B cell (primary cell): ENCODE results near the gene BLOC1S3. TPM values are rescaled to one million over a fixed set of nuclear protein-coding genes. Genes with fewer than 3 reads are reported as not detected.

Experiments
- ATAC-seq: fragments of 200-7000 bp; cut with Tn5 transposase; one replicate; pipeline ENCODE4 v1.10.0; 2021; ENCODE audit warnings: low read depth, mild to moderate bottlenecking, moderate number of reproducible peaks, moderate library complexity
- CTCF ChIA-PET: fragments of 350-600 bp; sonication (Branson Sonifier 250); formaldehyde crosslinking; loops from one replicate; lab custom pipeline; 2021; ENCODE audit warnings: antibody characterized with exemption, inconsistent platforms; lab: Charles Lee
- POLR2A ChIA-PET: fragments of 350-600 bp; sonication (Branson Sonifier 250); formaldehyde crosslinking; loops from one replicate; lab custom pipeline; 2021; ENCODE audit warnings: antibody characterized with exemption; lab: Charles Lee
- DNase-seq: peaks from one replicate; pipeline ENCODE4 v3.0.0; 2013
- H2AFZ ChIP-seq: 2 replicates; pipeline ENCODE4 v1.6.1; 2012; ENCODE audit warnings: mild to moderate bottlenecking, low read depth, low read length; ENCODE audit not compliant: insufficient read depth, poor library complexity, severe bottlenecking
- H3K27ac ChIP-seq, 2 donors: 1 replicate in 1 of 2; 2 replicates in 1 of 2; pipeline ENCODE4 v1.5.1; 2012 to 2013; ENCODE audit warnings: low read length in 2 of 2, mild to moderate bottlenecking in 2 of 2, moderate library complexity in 1 of 2
- H3K27me3 ChIP-seq, 4 experiments: fragments of 200-600 bp in 1 of 4; sonication (generic) in 1 of 4; replicated peaks in 1 of 4; 1 replicate in 2 of 4; 2 replicates in 2 of 4; pipeline versions ENCODE4 v1.6.1 to v1.7.0; 2013 to 2016; ENCODE audit warnings: low read length in 3 of 4, mild to moderate bottlenecking in 2 of 4, mixed read lengths in 1 of 4, moderate library complexity in 1 of 4; ENCODE audit not compliant: insufficient read depth in 4 of 4, control insufficient read depth in 3 of 4; ENCODE audit errors: control extremely low read depth in 1 of 4
- H3K36me3 ChIP-seq, 2 experiments: replicated peaks in 1 of 2; 1 replicate in 1 of 2; 2 replicates in 1 of 2; pipeline versions ENCODE4 v1.6.1 to v1.7.1; 2013; ENCODE audit warnings: low read length in 1 of 2; ENCODE audit not compliant: insufficient read depth in 2 of 2, control insufficient read depth in 1 of 2; ENCODE audit errors: control extremely low read depth in 1 of 2, extremely low read depth in 1 of 2
- H3K4me1 ChIP-seq, 2 donors: fragments of 200-600 bp in 1 of 2; sonication (generic) in 1 of 2; 1 replicate in 1 of 2; 2 replicates in 1 of 2; pipeline versions ENCODE4 v1.5.1 to v1.6.1; 2013 to 2017; ENCODE audit warnings: low read length in 2 of 2; ENCODE audit not compliant: control insufficient read depth in 2 of 2, insufficient read depth in 2 of 2
- H3K4me2 ChIP-seq: replicated peaks from 2 replicates; pipeline ENCODE3; 2012; ENCODE audit warnings: mild to moderate bottlenecking, low read depth, low read length; ENCODE audit not compliant: poor library complexity, severe bottlenecking
- H3K4me3 ChIP-seq, 5 experiments: fragments of 200-600 bp in 1 of 5; sonication (generic) in 1 of 5; 1 replicate in 3 of 5; 2 replicates in 2 of 5; pipeline versions ENCODE4 v1.5.1 to v1.7.0; 2011 to 2016; ENCODE audit warnings: low read length in 4 of 5, mild to moderate bottlenecking in 4 of 5, low read depth in 2 of 5, control low read depth in 1 of 5, moderate library complexity in 1 of 5; ENCODE audit not compliant: insufficient read depth in 1 of 5; ENCODE audit errors: control extremely low read depth in 1 of 5, extremely low read depth in 1 of 5
- H3K79me2 ChIP-seq: fragments of 200-600 bp; sonication (generic); one replicate; pipeline ENCODE4 v1.6.0; 2016; ENCODE audit warnings: low read length; ENCODE audit not compliant: control insufficient read depth, insufficient read depth
- H3K9ac ChIP-seq: fragments of 200-600 bp; sonication (generic); 2 replicates; pipeline ENCODE4 v1.6.1; 2017; ENCODE audit warnings: mild to moderate bottlenecking, low read length, moderate library complexity
- H3K9me3 ChIP-seq, 3 donors: one replicate each; pipeline versions ENCODE4 v1.6.1 to v1.7.1; 2013; ENCODE audit warnings: low read length in 2 of 3; ENCODE audit not compliant: control insufficient read depth in 2 of 3, insufficient read depth in 1 of 3; ENCODE audit errors: control extremely low read depth in 1 of 3
- H4K20me1 ChIP-seq: 2 replicates; pipeline ENCODE4 v1.6.0; 2012; ENCODE audit warnings: mild to moderate bottlenecking, low read length; ENCODE audit not compliant: insufficient read depth, control insufficient read depth, poor library complexity, severe bottlenecking
- H3K27ac Mint-ChIP-seq: one replicate; pipeline ENCODE4 v1.8.0; 2021; ENCODE audit warnings: mixed read lengths
- H3K27me3 Mint-ChIP-seq: one replicate; pipeline ENCODE4 v1.8.0; 2021; ENCODE audit warnings: mixed read lengths
- H3K4me1 Mint-ChIP-seq: one replicate; pipeline ENCODE4 v1.8.0; 2021; ENCODE audit warnings: mixed read lengths
- H3K4me3 Mint-ChIP-seq: one replicate; pipeline ENCODE4 v1.8.0; 2021; ENCODE audit warnings: mixed read lengths
- H3K9me3 Mint-ChIP-seq: one replicate; pipeline ENCODE4 v1.8.0; 2022; ENCODE audit warnings: mixed read lengths; ENCODE audit not compliant: insufficient read depth
- EZH2 ChIP-seq: IDR thresholded peaks from 2 replicates; pipeline ENCODE4 v1.6.1; 2012; ENCODE audit warnings: borderline replicate concordance, low read depth, mild to moderate bottlenecking, moderate library complexity, low read length; ENCODE audit not compliant: insufficient read depth, poor library complexity, severe bottlenecking
- WGBS: methylation state at CpG from one replicate; pipeline ENCODE4 v1.1.5; 2013; ENCODE audit warnings: missing lambda C conversion rate; ENCODE audit not compliant: insufficient coverage; 5-methylcytosine and 5-hydroxymethylcytosine counted together
- intact Hi-C: fragments of 100-400 bp; cut with micrococcal nuclease; formaldehyde crosslinking; loops from one replicate; pipeline ENCODE4 v1.10.0; 2022
- polyA plus RNA-seq: library from polyadenylated mRNA; depleted of rRNA; stranded (reverse); fragments of >200 nt; gene quantifications from 2 replicates; pipeline ENCODE4 v1.2.3, GENCODE V29; 2012
- total RNA-seq, 2 donors: library from RNA; stranded (reverse); fragments of 120-200 nt in 1 of 2; gene quantifications; 1 replicate in 1 of 2; 2 replicates in 1 of 2; pipeline versions ENCODE4 v1.2.3 to v1.2.4, GENCODE V29; 2013 to 2022
- TF ChIP-seq, protein P1 (sequence below): fragments of 200-600 bp; IDR thresholded peaks from one replicate; pipeline ENCODE4 v1.8.0; 2022; ENCODE audit warnings: antibody characterized with exemption, mild to moderate bottlenecking

The BLOC1S3 gene
- total and polyA plus RNA-seq, 2 donors (not counting 1 experiment from before 2014, with no cell fraction given) = 7.2 to 21.1 TPM

GRCh38 chr19:45170146-45171106 lies 8.2 kb upstream of the BLOC1S3 start:
- Histone ChIP-seq H4K20me1 (peaks cover 26% of the 10 kb centered on the region), H3K27me3 (no peaks in the 10 kb centered on the region), H3K27ac (no peak overlapping the region), H3K4me1 (peaks cover 16 to 30% of the 10 kb centered on the region in 2 donors), H3K4me3 (no peak overlapping the region), H3K79me2 (peaks cover 67% of the 10 kb centered on the region), H3K9ac (no peak overlapping the region), H2AFZ (no peak overlapping the region), H3K36me3 (peaks cover 0 to 7% of the 10 kb centered on the region in 2 experiments), H3K9me3 (no peaks in the 10 kb centered on the region), H3K4me2 (no peak overlapping the region)
- ChIA-PET POLR2A (no interaction called here), CTCF (interaction anchor here (0.6 to 1.6 kb wide), 3 partner anchors 13 to 19 kb away, joined by 3 to 6 read pairs (median 3); no protein-coding TSS in a partner anchor)
- 92% methylated on average over 17 of the region's 21 CpGs for WGBS
- Mint-ChIP-seq H3K27ac (no peak overlapping the region), H3K4me1 (peaks cover 24% of the 10 kb centered on the region), H3K4me3 (no peak overlapping the region), H3K27me3 (no peaks in the 10 kb centered on the region), H3K9me3 (no peaks in the 10 kb centered on the region)
- DNase-seq (no peak), ATAC-seq (no peak)
- intact Hi-C loops = no loop called here
- no peak for TF ChIP-seq EZH2
- TF ChIP-seq, protein P1, sequence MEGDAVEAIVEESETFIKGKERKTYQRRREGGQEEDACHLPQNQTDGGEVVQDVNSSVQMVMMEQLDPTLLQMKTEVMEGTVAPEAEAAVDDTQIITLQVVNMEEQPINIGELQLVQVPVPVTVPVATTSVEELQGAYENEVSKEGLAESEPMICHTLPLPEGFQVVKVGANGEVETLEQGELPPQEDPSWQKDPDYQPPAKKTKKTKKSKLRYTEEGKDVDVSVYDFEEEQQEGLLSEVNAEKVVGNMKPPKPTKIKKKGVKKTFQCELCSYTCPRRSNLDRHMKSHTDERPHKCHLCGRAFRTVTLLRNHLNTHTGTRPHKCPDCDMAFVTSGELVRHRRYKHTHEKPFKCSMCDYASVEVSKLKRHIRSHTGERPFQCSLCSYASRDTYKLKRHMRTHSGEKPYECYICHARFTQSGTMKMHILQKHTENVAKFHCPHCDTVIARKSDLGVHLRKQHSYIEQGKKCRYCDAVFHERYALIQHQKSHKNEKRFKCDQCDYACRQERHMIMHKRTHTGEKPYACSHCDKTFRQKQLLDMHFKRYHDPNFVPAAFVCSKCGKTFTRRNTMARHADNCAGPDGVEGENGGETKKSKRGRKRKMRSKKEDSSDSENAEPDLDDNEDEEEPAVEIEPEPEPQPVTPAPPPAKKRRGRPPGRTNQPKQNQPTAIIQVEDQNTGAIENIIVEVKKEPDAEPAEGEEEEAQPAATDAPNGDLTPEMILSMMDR = no peak
